ENCODE measurements around the gene C6orf89.

DNA sequence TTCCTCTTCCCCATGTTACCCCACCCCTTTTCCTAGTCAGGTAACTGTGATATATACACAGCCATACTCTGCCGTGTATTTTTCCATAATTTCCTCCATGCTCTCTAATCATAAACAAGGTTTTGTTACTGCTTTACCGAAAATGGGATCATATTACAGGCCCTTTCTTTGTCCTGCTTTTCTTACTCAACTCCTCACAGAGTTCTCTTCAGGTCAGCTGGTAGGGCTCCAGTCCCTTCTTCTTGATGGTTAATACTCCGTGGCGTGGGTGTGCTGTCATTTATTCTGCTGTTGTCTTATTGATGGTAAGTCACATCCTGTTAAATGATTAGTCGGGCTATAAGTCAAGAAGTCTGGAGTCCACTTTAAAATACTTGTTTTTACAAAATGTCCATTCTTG is 43.9 kb downstream of the C6orf89 start:
- TF ChIP-seq, protein P1, sequence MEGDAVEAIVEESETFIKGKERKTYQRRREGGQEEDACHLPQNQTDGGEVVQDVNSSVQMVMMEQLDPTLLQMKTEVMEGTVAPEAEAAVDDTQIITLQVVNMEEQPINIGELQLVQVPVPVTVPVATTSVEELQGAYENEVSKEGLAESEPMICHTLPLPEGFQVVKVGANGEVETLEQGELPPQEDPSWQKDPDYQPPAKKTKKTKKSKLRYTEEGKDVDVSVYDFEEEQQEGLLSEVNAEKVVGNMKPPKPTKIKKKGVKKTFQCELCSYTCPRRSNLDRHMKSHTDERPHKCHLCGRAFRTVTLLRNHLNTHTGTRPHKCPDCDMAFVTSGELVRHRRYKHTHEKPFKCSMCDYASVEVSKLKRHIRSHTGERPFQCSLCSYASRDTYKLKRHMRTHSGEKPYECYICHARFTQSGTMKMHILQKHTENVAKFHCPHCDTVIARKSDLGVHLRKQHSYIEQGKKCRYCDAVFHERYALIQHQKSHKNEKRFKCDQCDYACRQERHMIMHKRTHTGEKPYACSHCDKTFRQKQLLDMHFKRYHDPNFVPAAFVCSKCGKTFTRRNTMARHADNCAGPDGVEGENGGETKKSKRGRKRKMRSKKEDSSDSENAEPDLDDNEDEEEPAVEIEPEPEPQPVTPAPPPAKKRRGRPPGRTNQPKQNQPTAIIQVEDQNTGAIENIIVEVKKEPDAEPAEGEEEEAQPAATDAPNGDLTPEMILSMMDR (conservative IDR thresholded peaks at IDR 0.05 in 1 of 2, IDR thresholded peaks at IDR 0.05 in 1 of 2; ENCODE audit: low read depth in 1 of 2, low read length in 2 of 2) = no peak
- TF ChIP-seq EZH2 (IDR thresholded peaks at IDR 0.05; ENCODE audit: low read length, missing control alignments) = no peak

Data from fibroblast of lung (primary cell).